HG03095 (cell line): ENCODE results near the gene WNT7A.

ENCODE experiments used
- ATAC-seq: cut with Tn5 transposase; IDR thresholded peaks from one replicate; pipeline ENCODE4 v1.9.1; 2021; ENCODE audit warnings: moderate library complexity; ENCODE audit not compliant: unreplicated experiment

Gene WNT7A

GRCh38 chr3:13798401-13798800, 81.5 kb downstream of the WNT7A start:
- ATAC-seq = no peak

GRCh38 chr3:13796701-13797460, 83.0 kb downstream of the WNT7A start:
- ATAC-seq = no peak

GRCh38 chr3:13795816-13796215, 84.1 kb downstream of the WNT7A start:
- ATAC-seq = no peak

- no peak for ATAC-seq
Measured at GRCh38 chr3:13794322-13794721, 85.5 kb downstream of the WNT7A start.

- ATAC-seq = no peak
Measured at GRCh38 chr3:13793451-13793850, 86.4 kb downstream of the WNT7A start.

- no peak for ATAC-seq
Measured at GRCh38 chr3:13792512-13793371, 87.1 kb downstream of the WNT7A start.

- no peak for ATAC-seq
Measured at GRCh38 chr3:13792051-13792490, 87.8 kb downstream of the WNT7A start.

- ATAC-seq = no peak
Measured at GRCh38 chr3:13791198-13792050, 88.4 kb downstream of the WNT7A start.

GRCh38 chr3:13790376-13791197, 89.3 kb downstream of the WNT7A start:
- no peak for ATAC-seq

GRCh38 chr3:13788522-13789424, 91.1 kb downstream of the WNT7A start:
- no peak for ATAC-seq

GRCh38 chr3:13787533-13788132, 92.2 kb downstream of the WNT7A start:
- ATAC-seq = no peak

- no peak for ATAC-seq
Measured at GRCh38 chr3:13786811-13787210, 93.1 kb downstream of the WNT7A start.

GRCh38 chr3:13785853-13786436, 93.9 kb downstream of the WNT7A start:
- ATAC-seq = no peak

GRCh38 chr3:13785351-13785750, 94.5 kb downstream of the WNT7A start:
- ATAC-seq = no peak

- no peak for ATAC-seq
Measured at GRCh38 chr3:13783476-13783875, 96.4 kb downstream of the WNT7A start.

GRCh38 chr3:13782501-13782900, 97.4 kb downstream of the WNT7A start:
- ATAC-seq = no peak

GRCh38 chr3:13781417-13781816, 98.5 kb downstream of the WNT7A start:
- ATAC-seq = no peak

- ATAC-seq = no peak
Measured at GRCh38 chr3:13780432-13781176, 99.3 kb downstream of the WNT7A start.
